Measurements from ENCODE around the gene KCNH5.

KCNH5 gene

GRCh38 chr14:62994096-62994495, 51.2 kb downstream of the KCNH5 start:
- DNase-seq (ENCODE audit: low read depth, low spot score): no peak

- DNase-seq (ENCODE audit: low read depth, low spot score): no peak
Measured at GRCh38 chr14:62988967-62989366, 56.3 kb downstream of the KCNH5 start.

GRCh38 chr14:62983821-62984220, 61.4 kb downstream of the KCNH5 start:
- DNase-seq (ENCODE audit: low read depth, low spot score): no peak

GRCh38 chr14:62980693-62981092, 64.6 kb downstream of the KCNH5 start:
- DNase-seq (ENCODE audit: low read depth, low spot score): no peak

- DNase-seq (ENCODE audit: low read depth, low spot score): no peak
Measured at GRCh38 chr14:62957562-62957961, 87.7 kb downstream of the KCNH5 start.

GRCh38 chr14:62956413-62956812, 88.8 kb downstream of the KCNH5 start:
- no peak for DNase-seq (ENCODE audit: low read depth, low spot score)

GRCh38 chr14:62954165-62954564, 91.1 kb downstream of the KCNH5 start:
- no peak for DNase-seq (ENCODE audit: low read depth, low spot score)

GRCh38 chr14:62952226-62952625, 93.0 kb downstream of the KCNH5 start:
- no peak for DNase-seq (ENCODE audit: low read depth, low spot score)

- no peak for DNase-seq (ENCODE audit: low read depth, low spot score)
Measured at GRCh38 chr14:62947301-62947700, 98.0 kb downstream of the KCNH5 start.

- DNase-seq (ENCODE audit: low read depth, low spot score): no peak
Measured at GRCh38 chr14:62946221-62946620, 99.0 kb downstream of the KCNH5 start.

- DNase-seq (ENCODE audit: low read depth, low spot score): no peak
Measured at GRCh38 chr14:62943202-62943601, 102.1 kb downstream of the KCNH5 start.

GRCh38 chr14:62939970-62940369, 105.3 kb downstream of the KCNH5 start:
- no peak for DNase-seq (ENCODE audit: low read depth, low spot score)

GRCh38 chr14:62938778-62939177, 106.5 kb downstream of the KCNH5 start:
- no peak for DNase-seq (ENCODE audit: low read depth, low spot score)

GRCh38 chr14:62934439-62934838, 110.8 kb downstream of the KCNH5 start:
- DNase-seq (ENCODE audit: low read depth, low spot score): no peak

GRCh38 chr14:62921466-62921865, 123.8 kb downstream of the KCNH5 start:
- no peak for DNase-seq (ENCODE audit: low read depth, low spot score)

GRCh38 chr14:62916551-62916950, 128.7 kb downstream of the KCNH5 start:
- DNase-seq (ENCODE audit: low read depth, low spot score): no peak

- DNase-seq (ENCODE audit: low read depth, low spot score): no peak
Measured at GRCh38 chr14:62914873-62915272, 130.4 kb downstream of the KCNH5 start.

- DNase-seq (ENCODE audit: low read depth, low spot score): no peak
Measured at GRCh38 chr14:62914025-62914424, 131.2 kb downstream of the KCNH5 start.

- DNase-seq (ENCODE audit: low read depth, low spot score): no peak
Measured at GRCh38 chr14:62908506-62908905, 136.8 kb downstream of the KCNH5 start.

- no peak for DNase-seq (ENCODE audit: low read depth, low spot score)
Measured at GRCh38 chr14:62905566-62905965, 139.7 kb downstream of the KCNH5 start.

GRCh38 chr14:62897771-62898170, 147.5 kb downstream of the KCNH5 start:
- no peak for DNase-seq (ENCODE audit: low read depth, low spot score)

GRCh38 chr14:62896932-62897456, 148.3 kb downstream of the KCNH5 start:
- no peak for DNase-seq (ENCODE audit: low read depth, low spot score)

GRCh38 chr14:62894736-62895135, 150.5 kb downstream of the KCNH5 start:
- no peak for DNase-seq (ENCODE audit: low read depth, low spot score)

- DNase-seq (ENCODE audit: low read depth, low spot score): no peak
Measured at GRCh38 chr14:62889364-62889763, 155.9 kb downstream of the KCNH5 start.

Data from brain pericyte (primary cell).